SJSA1 (cell line): ENCODE results near the gene COMMD7. TPM values are rescaled to one million over a fixed set of nuclear protein-coding genes. Genes with fewer than 3 reads are reported as not detected.

ENCODE experiments used
- DNase-seq, 2 experiments: peaks; one replicate each; pipeline ENCODE4 v3.0.0-alpha.2; 2015 to 2020; ENCODE audit warnings: low spot score in 2 of 2, low read depth in 1 of 2
- H3K27ac ChIP-seq: fragments of 250-450 bp; sonication (Bioruptor Pico); 2 replicates; pipeline ENCODE4 v1.5.1; 2020; ENCODE audit warnings: mild to moderate bottlenecking, moderate library complexity
- H3K27me3 ChIP-seq: fragments of 250-450 bp; sonication (Bioruptor Pico); replicated peaks from 2 replicates; pipeline ENCODE4 v1.5.1; 2020; ENCODE audit warnings: mild to moderate bottlenecking, moderate library complexity
- H3K36me3 ChIP-seq: fragments of 250-450 bp; sonication (Bioruptor Pico); 2 replicates; pipeline ENCODE4 v1.5.1; 2020; ENCODE audit warnings: mild to moderate bottlenecking
- H3K4me1 ChIP-seq: fragments of 250-450 bp; sonication (Bioruptor Pico); replicated peaks from 2 replicates; pipeline ENCODE4 v1.6.1; 2021; ENCODE audit warnings: mild to moderate bottlenecking
- H3K4me3 ChIP-seq: fragments of 250-450 bp; sonication (Bioruptor Pico); 2 replicates; pipeline ENCODE4 v1.5.1; 2020; ENCODE audit warnings: mild to moderate bottlenecking
- H3K9me3 ChIP-seq: fragments of 250-450 bp; sonication (Bioruptor Pico); replicated peaks from 2 replicates; pipeline ENCODE4 v1.5.1; 2020; ENCODE audit warnings: mild to moderate bottlenecking
- total RNA-seq: library from RNA; depleted of rRNA; stranded (reverse); fragments of >200 nt; shearing (Covaris generic); gene quantifications from 2 replicates; pipeline ENCODE4 v1.2.3, GENCODE V29; 2014; rRNA removed

Gene COMMD7
- 43.8 and 53.3 TPM in 2 replicates for total RNA-seq

- peaks cover 38% of the 10 kb centered on the region for H3K4me1 ChIP-seq
- H3K9me3 ChIP-seq: no peaks in the 10 kb centered on the region
- peak within 1 kb of the TSS; percentile 51 for H3K27ac ChIP-seq
- peak in 1 of 2 experiments; percentile 30 for DNase-seq
- no peaks in the 10 kb centered on the region for H3K27me3 ChIP-seq
- H3K4me3 ChIP-seq: peak within 1 kb of the TSS; percentile 85
- H3K36me3 ChIP-seq: peaks cover 7% of the 10 kb centered on the region
Measured at GRCh38 chr20:32743237-32744112, at the start of gene COMMD7. Gene COMMD7 (minus strand): TSS chr20:32743467. CDS start chr20:32743391, 76 bp downstream.

DNA sequence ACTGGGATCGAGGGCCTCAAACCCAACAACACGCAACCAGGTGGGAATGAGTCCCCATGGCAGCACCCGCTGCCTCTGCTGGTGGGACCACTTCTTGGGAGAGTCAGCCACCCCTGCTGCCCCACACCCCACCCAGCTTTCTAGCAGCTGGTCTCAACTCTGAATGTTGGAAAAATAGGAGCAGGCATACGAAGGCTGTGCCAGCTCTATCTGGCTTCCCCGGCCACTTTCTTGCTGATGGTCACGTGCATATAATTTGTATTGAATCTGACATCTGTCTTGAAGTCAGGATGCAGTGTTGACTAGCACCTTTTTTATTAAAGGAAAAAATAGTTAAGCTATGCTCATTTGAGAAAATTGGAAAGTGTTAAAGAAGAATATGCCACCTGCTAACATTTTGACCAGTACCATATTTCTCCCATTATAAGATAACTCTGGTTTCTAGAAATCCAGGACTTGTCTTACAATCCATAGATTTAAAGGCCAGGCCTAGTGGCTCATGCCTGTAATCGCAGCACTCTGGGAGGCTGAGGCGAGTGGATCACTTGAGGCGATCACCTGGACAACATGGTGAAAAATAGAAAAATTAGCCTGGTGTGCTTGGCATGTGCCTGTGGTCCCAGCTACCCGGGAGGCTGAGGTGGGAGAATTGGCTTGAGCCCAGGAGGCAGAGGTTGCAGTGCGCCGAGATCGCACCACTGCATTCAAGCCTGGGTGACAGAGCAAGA, 49.6 kb upstream of the COMMD7 start:
- no peak for DNase-seq
- H3K9me3 ChIP-seq: no peaks in the 10 kb centered on the region
- H3K4me3 ChIP-seq: no peak overlapping the region
- H3K27me3 ChIP-seq: no peaks in the 10 kb centered on the region
- H3K27ac ChIP-seq: no peak overlapping the region
- peaks cover 26% of the 10 kb centered on the region for H3K36me3 ChIP-seq
- H3K4me1 ChIP-seq: peaks cover 16% of the 10 kb centered on the region

DNA sequence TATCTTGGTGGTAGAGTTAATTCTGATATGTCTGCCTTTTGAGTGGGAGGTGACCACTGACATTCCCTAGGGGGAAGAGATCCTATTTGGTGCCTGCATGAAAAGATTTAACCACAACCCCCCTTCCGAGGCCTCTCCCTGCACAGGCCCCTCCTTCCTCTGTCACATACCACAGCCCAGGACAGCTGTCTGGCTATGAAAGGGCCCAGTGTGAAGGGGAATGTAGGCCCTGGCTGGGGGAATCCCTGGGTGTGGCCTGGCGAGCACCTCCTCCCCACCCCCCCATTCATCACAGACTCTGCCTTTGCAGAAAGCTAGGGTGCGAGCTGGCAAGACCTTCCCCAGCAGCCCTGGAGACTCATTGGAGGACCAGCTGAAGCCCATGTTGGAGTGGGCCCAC, 49.0 kb upstream of the COMMD7 start:
- peaks cover 16% of the 10 kb centered on the region for H3K4me1 ChIP-seq
- DNase-seq: peak; percentile 63 to 65
- no peak overlapping the region for H3K27ac ChIP-seq
- H3K27me3 ChIP-seq: no peaks in the 10 kb centered on the region
- no peaks in the 10 kb centered on the region for H3K9me3 ChIP-seq
- H3K4me3 ChIP-seq: no peak overlapping the region
- peaks cover 25% of the 10 kb centered on the region for H3K36me3 ChIP-seq

- Histone ChIP-seq H3K27ac (no peak overlapping the region), H3K4me3 (no peak overlapping the region), H3K36me3 (peaks cover 28% of the 10 kb centered on the region), H3K27me3 (no peaks in the 10 kb centered on the region), H3K9me3 (no peaks in the 10 kb centered on the region), H3K4me1 (peaks cover 10% of the 10 kb centered on the region)
- DNase-seq: no peak
Measured at GRCh38 chr20:32790751-32791057, 47.4 kb upstream of the COMMD7 start.

- no peak overlapping the region for H3K4me3 ChIP-seq
- no peak overlapping the region for H3K27ac ChIP-seq
- no peaks in the 10 kb centered on the region for H3K9me3 ChIP-seq
- DNase-seq: peak; percentile 53 to 65
- peaks cover 10% of the 10 kb centered on the region for H3K4me1 ChIP-seq
- peaks cover 32% of the 10 kb centered on the region for H3K36me3 ChIP-seq
- no peaks in the 10 kb centered on the region for H3K27me3 ChIP-seq
Measured at GRCh38 chr20:32789896-32790750, 46.9 kb upstream of the COMMD7 start.

GRCh38 chr20:32787168-32787567, 43.9 kb upstream of the COMMD7 start:
- no peak overlapping the region for H3K4me3 ChIP-seq
- no peak overlapping the region for H3K27ac ChIP-seq
- H3K27me3 ChIP-seq: no peaks in the 10 kb centered on the region
- DNase-seq: no peak
- no peaks in the 10 kb centered on the region for H3K9me3 ChIP-seq
- peaks cover 5% of the 10 kb centered on the region for H3K4me1 ChIP-seq
- peaks cover 43% of the 10 kb centered on the region for H3K36me3 ChIP-seq

DNA sequence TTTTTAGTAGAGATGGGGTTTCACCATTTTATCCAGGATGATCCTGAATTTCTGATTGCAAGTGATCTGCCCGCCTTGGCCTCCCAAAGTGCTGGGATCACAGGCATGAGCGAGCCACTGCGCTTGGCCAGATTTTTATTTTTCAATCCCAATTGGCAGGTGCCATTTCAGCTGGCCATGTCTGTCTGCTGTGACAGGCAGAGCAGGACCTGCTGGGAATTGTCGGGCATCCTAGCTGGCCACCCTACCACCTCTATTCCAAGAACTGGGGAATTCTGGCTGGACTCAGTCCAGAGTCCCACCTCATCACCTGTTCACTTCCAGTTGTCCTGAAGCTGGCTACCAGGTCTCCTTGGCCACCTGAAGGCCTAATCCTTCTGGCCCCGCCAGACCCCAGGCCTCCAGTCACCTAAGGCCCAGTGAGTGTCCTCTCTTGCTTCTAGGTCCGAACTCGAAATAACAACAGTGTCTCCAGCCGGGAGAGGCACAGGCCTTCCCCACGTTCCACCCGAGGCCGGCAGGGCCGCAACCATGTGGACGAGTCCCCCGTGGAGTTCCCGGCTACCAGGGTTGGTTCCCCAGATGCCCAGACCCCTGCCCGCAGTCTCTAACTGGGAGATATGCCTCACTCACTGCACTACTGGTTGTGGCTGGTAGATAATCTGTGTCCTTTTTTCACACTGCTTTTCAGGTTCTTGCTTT, 42.9 kb upstream of the COMMD7 start:
- no peak for DNase-seq
- Histone ChIP-seq H3K4me1 (no peaks in the 10 kb centered on the region), H3K9me3 (no peaks in the 10 kb centered on the region)

DNA sequence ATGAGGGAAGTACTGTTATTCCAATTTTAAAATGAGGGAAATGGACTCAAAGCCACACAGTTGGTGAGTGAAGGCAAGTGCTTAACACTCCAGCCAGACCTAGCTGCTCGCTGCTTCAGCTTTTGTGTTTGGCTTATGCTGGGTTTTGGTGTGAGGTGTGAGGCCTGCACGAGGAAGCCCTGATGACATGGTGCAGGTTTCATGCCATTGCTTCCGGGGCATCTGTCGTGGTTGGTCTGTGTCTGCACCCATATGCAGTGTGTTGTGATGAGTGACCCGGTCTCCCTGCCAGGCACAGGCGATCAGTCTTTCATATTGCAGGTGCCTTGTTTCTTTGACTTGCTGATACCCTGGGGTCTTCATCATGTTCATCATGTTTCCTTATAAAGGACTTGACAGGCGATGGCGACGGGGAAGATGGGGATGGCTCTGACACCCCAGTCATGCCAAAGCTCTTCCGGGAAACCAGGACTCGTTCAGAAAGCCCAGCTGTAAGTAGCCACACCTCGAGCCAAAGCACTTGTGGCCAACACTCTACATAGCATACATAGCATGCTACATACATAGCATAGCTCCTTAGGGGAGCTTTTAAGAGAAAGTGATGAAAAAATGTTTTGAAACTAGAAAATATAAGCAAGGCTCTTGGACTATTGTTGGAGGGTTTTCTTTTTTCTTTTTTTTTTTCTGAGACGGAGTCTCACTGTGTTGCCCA, 41.3 kb upstream of the COMMD7 start:
- H3K4me1 ChIP-seq: no peaks in the 10 kb centered on the region
- DNase-seq: no peak
- no peaks in the 10 kb centered on the region for H3K9me3 ChIP-seq
- peaks cover 43% of the 10 kb centered on the region; the same call in 1 of the 2 replicates for H3K36me3 ChIP-seq
- H3K27me3 ChIP-seq: no peaks in the 10 kb centered on the region
- no peak overlapping the region for H3K27ac ChIP-seq
- H3K4me3 ChIP-seq: no peak overlapping the region

More for the DNA sequence above, 42.9 kb upstream of the COMMD7 start:
- Histone ChIP-seq H3K4me3 (no peak overlapping the region), H3K27ac (no peak overlapping the region), H3K36me3 (peaks cover 41% of the 10 kb centered on the region), H3K27me3 (no peaks in the 10 kb centered on the region)

GRCh38 chr20:32780749-32781655, 37.7 kb upstream of the COMMD7 start:
- Histone ChIP-seq H3K27me3 (no peaks in the 10 kb centered on the region), H3K4me1 (no peaks in the 10 kb centered on the region), H3K27ac (no peak overlapping the region), H3K4me3 (no peak overlapping the region), H3K36me3 (peaks cover 27% of the 10 kb centered on the region), H3K9me3 (no peaks in the 10 kb centered on the region)
- DNase-seq: no peak

- H3K36me3 ChIP-seq: peaks cover 25% of the 10 kb centered on the region
- DNase-seq: no peak
- no peaks in the 10 kb centered on the region for H3K4me1 ChIP-seq
- H3K27me3 ChIP-seq: no peaks in the 10 kb centered on the region
- H3K9me3 ChIP-seq: no peaks in the 10 kb centered on the region
- no peak overlapping the region for H3K27ac ChIP-seq
- no peak overlapping the region for H3K4me3 ChIP-seq
Measured at GRCh38 chr20:32780278-32780677, 37.0 kb upstream of the COMMD7 start.

GRCh38 chr20:32779500-32780211, 36.4 kb upstream of the COMMD7 start:
- no peaks in the 10 kb centered on the region for H3K4me1 ChIP-seq
- no peak for DNase-seq
- no peaks in the 10 kb centered on the region for H3K9me3 ChIP-seq
- no peak overlapping the region for H3K4me3 ChIP-seq
- H3K27ac ChIP-seq: no peak overlapping the region
- peaks cover 22% of the 10 kb centered on the region for H3K36me3 ChIP-seq
- H3K27me3 ChIP-seq: no peaks in the 10 kb centered on the region
